HFF-Myc (cell line): ENCODE results near the gene NUBP2.

Experiments
- DNase-seq: peaks from one replicate; pipeline ENCODE4 v3.0.0-alpha.2; 2011; ENCODE audit warnings: low read depth; ENCODE audit errors: extremely low read depth
- H3K4me3 ChIP-seq: replicated peaks from 2 replicates; pipeline ENCODE4 v1.5.1; 2011; ENCODE audit warnings: low read depth, mild to moderate bottlenecking, control low read depth, low read length
- CTCF ChIP-seq: IDR thresholded peaks from 2 replicates; pipeline ENCODE4 v1.5.1; 2012; ENCODE audit warnings: mild to moderate bottlenecking, low read depth, low read length, control low read depth; ENCODE audit errors: missing control alignments

Gene NUBP2

GRCh38 chr16:1779741-1780676 lies 2.8 kb upstream of the NUBP2 start:
- no peak for DNase-seq
- H3K4me3 ChIP-seq, result no peak overlapping the region

GRCh38 chr16:1780677-1781072 lies 2.1 kb upstream of the NUBP2 start:
- TF ChIP-seq CTCF, result no peak
- no peak overlapping the region for H3K4me3 ChIP-seq

More at GRCh38 chr16:1779741-1780676, 2.8 kb upstream of the NUBP2 start:
- TF ChIP-seq CTCF, result no peak

GRCh38 chr16:1781254-1781653 lies 1.5 kb upstream of the NUBP2 start:
- no peak for TF ChIP-seq CTCF
- DNase-seq, result no peak
- H3K4me3 ChIP-seq, result peak overlapping the region; percentile 80

More at GRCh38 chr16:1780677-1781072, 2.1 kb upstream of the NUBP2 start:
- DNase-seq, result no peak

- DNase-seq, result no peak
- H3K4me3 ChIP-seq, result peak overlapping the region; percentile 80
- no peak for TF ChIP-seq CTCF
Observed at GRCh38 chr16:1781758-1782407, 877 bp upstream of the NUBP2 start.

GRCh38 chr16:1784977-1785845 lies 2.5 kb downstream of the NUBP2 start:
- no peak overlapping the region for H3K4me3 ChIP-seq
- no peak for TF ChIP-seq CTCF
- DNase-seq, result no peak

GRCh38 chr16:1785846-1786170 lies 3.0 kb downstream of the NUBP2 start:
- no peak overlapping the region for H3K4me3 ChIP-seq
- no peak for TF ChIP-seq CTCF
- no peak for DNase-seq
